Measurements from ENCODE around the gene EP300.

The EP300 gene

DNA sequence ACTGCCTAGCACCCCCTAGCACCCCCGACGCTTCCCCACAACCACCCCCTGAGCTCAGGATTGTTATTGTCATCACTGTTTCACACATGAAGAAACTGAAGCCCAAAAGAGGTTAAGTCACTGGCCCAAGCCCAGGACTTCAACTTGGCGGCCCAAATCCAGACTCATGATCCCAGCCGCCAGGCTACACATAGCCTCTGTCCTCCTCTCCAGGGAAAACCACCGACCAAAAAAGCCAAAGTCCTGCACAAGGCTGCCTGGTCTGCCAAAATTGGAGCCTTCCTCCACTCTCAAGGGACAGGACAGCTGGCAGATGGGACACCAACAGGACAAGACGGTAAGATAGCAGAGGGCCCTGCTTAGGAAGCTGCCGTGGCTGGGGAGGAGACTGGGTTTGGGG lies 123.5 kb downstream of the EP300 start:
- DNase-seq = no peak

DNA sequence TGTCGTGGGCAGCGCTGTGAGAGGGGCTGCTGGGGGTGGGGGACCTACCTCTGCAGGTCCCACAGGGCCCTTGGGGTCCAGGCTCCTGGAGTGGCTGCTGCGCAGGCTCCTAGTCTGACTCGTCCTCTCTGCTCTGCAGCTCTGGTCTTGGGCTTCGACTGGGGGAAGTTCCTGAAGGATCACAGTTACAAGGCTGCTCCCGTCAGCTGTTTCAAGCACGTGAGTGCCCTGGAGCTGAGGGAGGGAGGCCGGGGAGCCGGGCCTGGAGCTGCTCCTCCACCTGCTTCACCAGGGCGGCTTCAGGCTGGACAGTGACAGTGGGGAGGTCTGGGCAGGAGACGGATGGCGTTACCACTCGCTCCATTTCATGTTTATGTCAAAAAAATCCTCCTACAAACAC lies 124.6 kb downstream of the EP300 start:
- no peak for DNase-seq

DNA sequence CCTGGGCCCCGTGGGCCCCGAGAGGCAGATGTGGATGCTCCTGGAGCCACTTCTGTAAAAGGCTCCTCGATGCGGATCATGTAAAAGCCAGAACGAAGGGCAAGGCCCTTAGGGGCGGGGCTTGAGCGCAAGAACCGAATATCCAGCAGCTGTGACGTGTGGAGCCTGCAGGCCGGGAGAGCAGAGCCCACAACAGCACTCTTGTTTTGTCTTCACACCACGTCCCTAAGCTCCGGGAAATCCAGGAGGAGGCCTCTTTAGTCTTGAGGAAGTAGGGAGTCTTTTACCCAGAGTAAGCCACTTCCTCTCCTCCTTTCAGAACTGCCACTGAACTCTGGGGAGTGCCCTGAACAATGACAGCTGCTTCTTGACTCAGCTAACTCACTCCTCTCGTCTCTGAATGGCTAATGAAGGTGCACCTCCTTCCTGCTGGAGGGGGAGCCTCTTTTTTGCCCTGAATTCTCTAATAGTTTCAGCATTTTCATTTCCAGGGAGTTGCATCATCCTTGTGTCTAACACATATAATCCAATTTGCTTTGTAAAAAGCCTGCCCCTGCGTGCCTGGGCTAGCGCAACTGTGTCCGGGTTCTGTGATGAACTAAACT lies 125.3 kb downstream of the EP300 start:
- DNase-seq = peak; percentile 50

DNA sequence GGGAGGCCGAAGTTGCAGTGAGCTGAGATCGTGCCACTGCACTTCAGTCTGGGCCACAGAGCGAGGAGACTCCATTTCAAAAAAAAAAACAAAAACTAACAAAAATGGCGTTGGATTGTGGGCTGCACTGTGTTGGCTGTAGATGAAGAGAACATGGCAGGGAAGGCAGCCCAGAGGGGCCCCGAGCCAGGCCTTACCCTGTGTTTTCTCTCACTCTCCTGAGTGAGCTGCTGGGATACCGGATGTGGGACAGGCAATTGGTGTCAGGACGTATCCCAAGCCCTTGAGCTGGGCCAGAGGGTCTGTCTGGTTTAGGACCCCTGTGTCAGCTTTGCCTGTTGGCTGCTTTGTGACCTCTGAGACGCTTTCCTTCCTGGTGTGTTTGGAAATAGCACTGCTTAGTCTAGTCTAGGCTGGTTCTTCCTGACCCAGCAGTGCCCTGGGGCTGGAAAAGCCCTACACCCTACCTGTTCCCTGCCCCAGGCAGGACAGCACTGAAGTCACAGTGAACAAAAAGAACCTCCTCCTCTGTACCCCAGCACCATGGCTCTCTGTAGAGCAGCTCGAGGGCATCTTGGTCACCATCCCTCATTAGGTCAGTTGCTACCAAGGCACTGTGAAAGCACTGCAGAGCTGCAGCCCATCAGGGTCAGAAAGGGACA lies 130.6 kb downstream of the EP300 start:
- no peak for DNase-seq

DNA sequence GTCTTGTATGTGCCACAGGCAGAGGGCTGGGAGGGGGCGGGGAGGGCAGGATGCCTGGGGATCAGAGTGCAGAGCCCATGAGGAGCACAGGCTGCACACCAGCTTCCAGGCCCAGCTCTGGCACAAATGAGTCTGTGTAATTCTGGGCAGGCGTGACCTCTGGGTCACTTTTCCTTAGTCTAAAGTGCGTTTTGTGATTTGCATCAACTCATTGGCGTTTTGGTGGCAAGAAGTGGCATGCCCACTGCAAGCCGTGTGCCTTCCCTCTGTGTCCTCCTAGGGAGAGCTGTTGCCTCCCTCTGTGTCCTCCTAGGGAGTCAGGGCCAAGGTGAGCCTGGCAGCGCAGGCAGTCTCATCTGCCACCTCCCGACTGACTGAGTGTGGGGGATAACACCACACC lies 131.1 kb downstream of the EP300 start:
- no peak for DNase-seq

DNA sequence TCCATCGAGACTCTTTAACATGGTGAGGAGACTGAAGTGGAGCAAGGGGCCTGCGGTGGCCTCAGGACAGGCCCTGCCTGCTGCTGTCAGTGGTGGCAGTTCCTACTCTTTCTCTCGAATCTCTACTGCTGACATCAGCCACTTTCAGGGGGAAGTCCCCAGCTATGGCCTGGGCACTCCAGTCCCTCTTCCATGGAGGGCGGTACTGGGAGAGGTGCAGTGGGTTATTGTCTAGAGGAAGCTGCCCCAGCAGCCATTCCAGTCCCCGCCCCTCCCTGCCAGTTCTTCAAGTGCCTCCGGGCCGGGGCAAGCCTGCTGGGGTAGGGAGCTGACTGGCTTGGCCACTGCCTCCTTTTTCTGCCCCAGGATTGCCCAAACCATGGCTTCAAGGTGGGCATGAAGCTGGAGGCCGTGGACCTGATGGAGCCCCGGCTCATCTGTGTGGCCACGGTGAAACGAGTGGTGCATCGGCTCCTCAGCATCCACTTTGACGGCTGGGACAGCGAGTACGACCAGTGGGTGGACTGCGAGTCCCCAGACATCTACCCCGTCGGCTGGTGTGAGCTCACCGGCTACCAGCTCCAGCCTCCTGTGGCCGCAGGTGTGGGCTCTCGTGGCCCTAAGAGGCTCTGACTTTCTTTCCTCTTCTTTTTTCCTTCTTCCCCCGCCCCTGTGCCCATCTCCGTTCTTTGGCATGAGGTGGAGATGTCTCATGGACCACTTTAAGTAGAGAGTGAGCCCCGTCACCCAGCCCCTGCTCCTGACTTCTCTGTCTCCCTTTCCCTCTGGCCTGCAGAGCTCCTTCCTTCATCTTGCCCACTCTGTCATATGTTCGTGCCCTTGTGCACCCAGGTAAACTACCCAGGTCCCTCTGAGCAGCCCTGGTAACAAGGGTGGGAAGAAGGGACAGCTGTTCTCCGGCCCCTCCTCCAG lies 134.6 kb downstream of the EP300 start:
- DNase-seq = no peak

DNA sequence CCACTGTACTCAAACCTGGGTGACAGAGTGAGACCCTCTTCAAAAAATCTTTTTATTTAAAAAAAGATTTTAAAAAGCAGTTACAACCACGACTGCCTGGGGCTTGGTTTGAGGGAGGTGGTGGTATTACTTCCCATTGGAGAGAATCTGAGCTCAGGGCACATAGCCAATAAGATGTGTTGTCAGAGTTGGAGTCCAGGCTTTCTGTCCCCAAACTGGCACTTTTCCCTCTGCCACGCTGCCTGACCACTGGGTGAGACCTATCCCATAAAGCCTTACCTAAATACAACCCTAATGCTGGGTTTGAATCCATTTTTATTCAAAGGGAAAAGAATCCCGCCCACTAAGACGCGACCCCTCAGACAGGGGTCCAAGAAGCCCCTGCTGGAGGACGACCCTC lies 136.8 kb downstream of the EP300 start:
- DNase-seq = no peak

Data from stimulated activated CD8-positive, alpha-beta memory T cell treated with anti-CD3 and anti-CD28 coated beads, Interleukin-4, amount 100 ng/mL, for 48 hours (primary cell).